ENCODE results near the gene GNAQ. TPM values are rescaled to one million over a fixed set of nuclear protein-coding genes. Genes with fewer than 3 reads are reported as not detected.

Gene GNAQ
- total and polyA plus RNA-seq, 3 donors from 2014 or later = 23.5 to 42.9 (median 39.4) TPM

DNA sequence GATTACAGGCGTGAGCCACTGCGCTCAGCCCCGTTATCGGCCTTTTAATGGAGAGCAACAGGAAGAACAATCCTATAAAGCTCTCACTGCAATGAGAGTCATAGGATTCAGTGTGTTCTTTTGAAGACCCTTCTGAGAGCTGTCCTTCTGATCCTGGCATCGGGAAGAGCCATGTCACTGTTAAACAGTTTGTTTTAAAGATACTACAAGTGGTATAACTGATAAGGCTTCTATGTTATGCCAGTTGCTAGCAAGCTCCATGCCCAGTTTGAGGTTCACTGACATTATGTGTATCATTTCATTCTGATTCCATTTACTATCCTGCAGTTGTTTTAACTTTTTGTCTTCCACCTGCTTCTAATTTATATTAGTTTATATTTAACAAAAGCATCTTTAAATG, 55.8 kb downstream of the GNAQ start:
- 82 to 93% methylated on average over 5 of the region's 5 CpGs for WGBS, 2 donors
- H3K4me1 ChIP-seq = peaks cover 6% of the 10 kb centered on the region
- H3K27me3 ChIP-seq = no peaks in the 10 kb centered on the region
- no peaks in the 10 kb centered on the region for H3K9me3 ChIP-seq
- H3K36me3 ChIP-seq (ENCODE audit: low read depth, missing control alignments) = no peaks in the 10 kb centered on the region
- TF ChIP-seq, protein P1, sequence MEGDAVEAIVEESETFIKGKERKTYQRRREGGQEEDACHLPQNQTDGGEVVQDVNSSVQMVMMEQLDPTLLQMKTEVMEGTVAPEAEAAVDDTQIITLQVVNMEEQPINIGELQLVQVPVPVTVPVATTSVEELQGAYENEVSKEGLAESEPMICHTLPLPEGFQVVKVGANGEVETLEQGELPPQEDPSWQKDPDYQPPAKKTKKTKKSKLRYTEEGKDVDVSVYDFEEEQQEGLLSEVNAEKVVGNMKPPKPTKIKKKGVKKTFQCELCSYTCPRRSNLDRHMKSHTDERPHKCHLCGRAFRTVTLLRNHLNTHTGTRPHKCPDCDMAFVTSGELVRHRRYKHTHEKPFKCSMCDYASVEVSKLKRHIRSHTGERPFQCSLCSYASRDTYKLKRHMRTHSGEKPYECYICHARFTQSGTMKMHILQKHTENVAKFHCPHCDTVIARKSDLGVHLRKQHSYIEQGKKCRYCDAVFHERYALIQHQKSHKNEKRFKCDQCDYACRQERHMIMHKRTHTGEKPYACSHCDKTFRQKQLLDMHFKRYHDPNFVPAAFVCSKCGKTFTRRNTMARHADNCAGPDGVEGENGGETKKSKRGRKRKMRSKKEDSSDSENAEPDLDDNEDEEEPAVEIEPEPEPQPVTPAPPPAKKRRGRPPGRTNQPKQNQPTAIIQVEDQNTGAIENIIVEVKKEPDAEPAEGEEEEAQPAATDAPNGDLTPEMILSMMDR (IDR thresholded peaks at IDR 0.05) = no peak
- TF ChIP-seq POLR2A (IDR thresholded peaks at IDR 0.05) = no peak
- H3K27ac ChIP-seq = no peak overlapping the region
- DNase-seq = no peak
- intact Hi-C loops (cut with DNase I; ENCODE audit: low total_unique reads) = no loop called here
- H3K4me3 ChIP-seq = no peak overlapping the region

DNA sequence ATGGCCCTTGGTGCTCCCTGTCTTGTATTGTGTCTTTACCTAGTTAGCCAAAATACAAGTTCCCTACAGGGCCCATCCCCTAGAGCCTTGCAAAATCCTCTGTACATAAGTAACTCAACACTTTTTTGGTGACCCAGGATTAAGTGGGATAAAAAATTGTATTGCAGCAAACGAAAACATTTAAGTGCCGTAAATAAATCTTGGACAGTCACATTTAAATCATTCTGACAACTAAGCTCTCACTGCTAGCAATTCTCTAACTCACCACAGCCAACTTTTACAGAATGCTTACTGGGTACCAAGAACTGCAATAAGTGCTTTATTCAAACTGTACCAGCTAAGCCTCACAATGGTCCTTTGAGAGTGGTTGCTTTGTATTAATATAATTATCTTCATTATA, 56.6 kb downstream of the GNAQ start:
- intact Hi-C loops (cut with DNase I; ENCODE audit: low total_unique reads) = no loop called here
- no peaks in the 10 kb centered on the region for H3K27me3 ChIP-seq
- WGBS, 2 donors = 63 to 85% methylated on average over 2 of the region's 2 CpGs
- no peaks in the 10 kb centered on the region for H3K9me3 ChIP-seq
- peaks cover 6% of the 10 kb centered on the region for H3K4me1 ChIP-seq
- no peak overlapping the region for H3K4me3 ChIP-seq
- no peaks in the 10 kb centered on the region for H3K36me3 ChIP-seq (ENCODE audit: low read depth, missing control alignments)
- no peak overlapping the region for H3K27ac ChIP-seq
- TF ChIP-seq, protein P1 (IDR thresholded peaks at IDR 0.05) = no peak
- no peak for TF ChIP-seq POLR2A (IDR thresholded peaks at IDR 0.05)
- DNase-seq = no peak

DNA sequence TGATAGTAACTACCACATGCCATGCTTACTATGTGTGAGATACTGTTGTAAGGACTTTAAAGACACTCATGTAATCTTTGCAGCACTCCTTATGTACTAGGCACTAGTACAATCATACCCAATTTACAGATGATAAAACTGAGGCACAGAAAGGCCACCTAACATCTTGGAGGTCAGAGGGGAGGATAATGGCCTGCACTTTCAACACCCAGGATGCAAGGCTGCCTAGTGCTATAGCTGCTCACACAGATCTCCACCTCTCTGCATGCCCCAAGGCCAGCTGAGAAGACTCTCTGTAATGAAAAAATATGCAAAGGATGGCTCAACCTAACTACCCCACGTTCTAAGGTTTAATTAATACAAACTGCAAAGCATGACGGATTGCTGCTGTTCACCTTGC, 57.2 kb downstream of the GNAQ start:
- no peak overlapping the region for H3K27ac ChIP-seq
- TF ChIP-seq POLR2A (IDR thresholded peaks at IDR 0.05) = no peak
- TF ChIP-seq, protein P1 (IDR thresholded peaks at IDR 0.05) = no peak
- H3K4me3 ChIP-seq = no peak overlapping the region
- 55 to 61% methylated on average over 2 of the region's 2 CpGs for WGBS, 2 donors
- intact Hi-C loops (cut with DNase I; ENCODE audit: low total_unique reads) = no loop called here
- peaks cover 6% of the 10 kb centered on the region for H3K4me1 ChIP-seq
- H3K27me3 ChIP-seq = no peaks in the 10 kb centered on the region
- DNase-seq = no peak
- no peaks in the 10 kb centered on the region for H3K36me3 ChIP-seq (ENCODE audit: low read depth, missing control alignments)
- H3K9me3 ChIP-seq = no peaks in the 10 kb centered on the region

DNA sequence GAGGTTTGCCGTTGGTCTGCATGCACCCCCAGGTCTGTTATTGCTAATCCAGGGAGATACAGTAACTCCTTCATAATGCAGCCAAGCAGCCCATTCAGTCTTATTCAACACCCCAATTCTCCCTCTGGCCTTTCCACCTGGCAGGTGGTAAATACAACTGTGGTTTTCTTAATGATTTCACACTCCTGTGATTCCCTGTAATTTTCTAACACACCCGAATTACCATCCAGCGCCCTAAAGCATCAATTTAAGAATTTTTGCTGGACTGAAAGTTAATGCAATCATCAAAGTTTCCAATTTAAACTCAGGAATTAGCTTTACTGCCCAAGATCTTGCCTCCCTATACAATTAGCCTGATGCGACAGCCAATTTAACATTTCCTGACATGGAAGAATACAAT, 62.5 kb downstream of the GNAQ start:
- DNase-seq = no peak
- no peak overlapping the region for H3K4me3 ChIP-seq
- no peaks in the 10 kb centered on the region for H3K9me3 ChIP-seq
- H3K36me3 ChIP-seq (ENCODE audit: low read depth, missing control alignments) = no peaks in the 10 kb centered on the region
- TF ChIP-seq, protein P1 (IDR thresholded peaks at IDR 0.05) = no peak
- no peak for TF ChIP-seq POLR2A (IDR thresholded peaks at IDR 0.05)
- 92 to 94% methylated on average over 3 to 4 of the region's 4 CpGs for WGBS, 2 donors
- no peaks in the 10 kb centered on the region for H3K27me3 ChIP-seq
- intact Hi-C loops (cut with DNase I; ENCODE audit: low total_unique reads) = no loop called here
- no peaks in the 10 kb centered on the region for H3K4me1 ChIP-seq
- no peak overlapping the region for H3K27ac ChIP-seq

DNA sequence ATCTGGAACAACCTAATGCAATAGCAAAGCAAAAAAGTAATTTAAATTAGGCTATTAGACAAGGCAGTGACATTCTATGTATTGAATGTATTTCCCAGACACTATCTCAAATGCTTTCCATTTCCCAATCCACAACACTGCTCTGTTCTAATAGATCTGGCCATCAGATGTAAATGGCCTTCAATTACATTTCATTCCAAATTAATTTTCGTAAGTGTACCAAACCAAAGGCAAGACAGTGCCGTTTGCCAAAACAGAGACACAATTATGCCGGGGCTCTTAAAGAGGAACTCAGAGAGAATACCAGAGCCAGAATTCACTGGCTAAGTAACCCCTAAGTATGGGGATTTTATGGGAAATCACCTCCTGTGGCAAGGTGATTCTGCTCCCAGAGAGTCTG, 63.1 kb downstream of the GNAQ start:
- DNase-seq = no peak
- H3K9me3 ChIP-seq = no peaks in the 10 kb centered on the region
- H3K27ac ChIP-seq = no peak overlapping the region
- intact Hi-C loops (cut with DNase I; ENCODE audit: low total_unique reads) = no loop called here
- no peak for TF ChIP-seq POLR2A (IDR thresholded peaks at IDR 0.05)
- TF ChIP-seq, protein P1 (IDR thresholded peaks at IDR 0.05) = no peak
- H3K27me3 ChIP-seq = no peaks in the 10 kb centered on the region
- H3K4me1 ChIP-seq = no peaks in the 10 kb centered on the region
- no peak overlapping the region for H3K4me3 ChIP-seq
- H3K36me3 ChIP-seq (ENCODE audit: low read depth, missing control alignments) = no peaks in the 10 kb centered on the region
- WGBS, 2 donors = 45 to 53% methylated on average over 3 of the region's 3 CpGs

Data from testis (tissue), 3 donors.